GM19468 (cell line): Measurements from ENCODE around the gene SLC19A1.

ENCODE experiments used
- ATAC-seq: cut with Tn5 transposase; IDR thresholded peaks from one replicate; pipeline ENCODE4 v1.9.1; 2021; ENCODE audit warnings: mild to moderate bottlenecking, moderate library complexity, moderate number of reproducible peaks; ENCODE audit not compliant: unreplicated experiment; ENCODE audit errors: extremely low read depth

SLC19A1 gene

GRCh38 chr21:45559216-45560105 is 17.2 kb upstream of the SLC19A1 start:
- ATAC-seq: no peak

- ATAC-seq: no peak
Measured at GRCh38 chr21:45558044-45558721, 15.9 kb upstream of the SLC19A1 start.

GRCh38 chr21:45557616-45558043 is 15.4 kb upstream of the SLC19A1 start:
- ATAC-seq: no peak

- no peak for ATAC-seq
Measured at GRCh38 chr21:45556645-45557615, 14.7 kb upstream of the SLC19A1 start.

- no peak for ATAC-seq
Measured at GRCh38 chr21:45556302-45556644, 14.0 kb upstream of the SLC19A1 start.

GRCh38 chr21:45555557-45556301 is 13.5 kb upstream of the SLC19A1 start:
- ATAC-seq: no peak

GRCh38 chr21:45555251-45555556 is 13.0 kb upstream of the SLC19A1 start:
- no peak for ATAC-seq

- ATAC-seq: no peak
Measured at GRCh38 chr21:45554477-45555175, 12.4 kb upstream of the SLC19A1 start.

- ATAC-seq: no peak
Measured at GRCh38 chr21:45552696-45553391, 10.6 kb upstream of the SLC19A1 start.

- ATAC-seq: no peak
Measured at GRCh38 chr21:45551783-45552695, 9.8 kb upstream of the SLC19A1 start.

GRCh38 chr21:45551316-45551715 is 9.1 kb upstream of the SLC19A1 start:
- ATAC-seq: no peak

- ATAC-seq: no peak
Measured at GRCh38 chr21:45550522-45551210, 8.4 kb upstream of the SLC19A1 start.

GRCh38 chr21:45549626-45550463 is 7.6 kb upstream of the SLC19A1 start:
- no peak for ATAC-seq

- no peak for ATAC-seq
Measured at GRCh38 chr21:45548711-45549491, 6.7 kb upstream of the SLC19A1 start.

GRCh38 chr21:45547545-45547900 is 5.3 kb upstream of the SLC19A1 start:
- ATAC-seq: no peak
